SJSA1 (cell line): ENCODE results near the gene ANKRD12. TPM values are rescaled to one million over a fixed set of nuclear protein-coding genes. Genes with fewer than 3 reads are reported as not detected.

Experiments
- DNase-seq, 2 experiments: peaks; one replicate each; pipeline ENCODE4 v3.0.0-alpha.2; 2015 to 2020; ENCODE audit warnings: low spot score in 2 of 2, low read depth in 1 of 2
- H3K27ac ChIP-seq: fragments of 250-450 bp; sonication (Bioruptor Pico); 2 replicates; pipeline ENCODE4 v1.5.1; 2020; ENCODE audit warnings: mild to moderate bottlenecking, moderate library complexity
- H3K27me3 ChIP-seq: fragments of 250-450 bp; sonication (Bioruptor Pico); replicated peaks from 2 replicates; pipeline ENCODE4 v1.5.1; 2020; ENCODE audit warnings: mild to moderate bottlenecking, moderate library complexity
- H3K36me3 ChIP-seq: fragments of 250-450 bp; sonication (Bioruptor Pico); 2 replicates; pipeline ENCODE4 v1.5.1; 2020; ENCODE audit warnings: mild to moderate bottlenecking
- H3K4me1 ChIP-seq: fragments of 250-450 bp; sonication (Bioruptor Pico); replicated peaks from 2 replicates; pipeline ENCODE4 v1.6.1; 2021; ENCODE audit warnings: mild to moderate bottlenecking
- H3K4me3 ChIP-seq: fragments of 250-450 bp; sonication (Bioruptor Pico); 2 replicates; pipeline ENCODE4 v1.5.1; 2020; ENCODE audit warnings: mild to moderate bottlenecking
- H3K9me3 ChIP-seq: fragments of 250-450 bp; sonication (Bioruptor Pico); replicated peaks from 2 replicates; pipeline ENCODE4 v1.5.1; 2020; ENCODE audit warnings: mild to moderate bottlenecking
- total RNA-seq: library from RNA; depleted of rRNA; stranded (reverse); fragments of >200 nt; shearing (Covaris generic); gene quantifications from 2 replicates; pipeline ENCODE4 v1.2.3, GENCODE V29; 2014

The ANKRD12 gene
- total RNA-seq, 1 experiment from 2014 or later, result 38.8 TPM

- no peak for DNase-seq
- no peaks in the 10 kb centered on the region for H3K27me3 ChIP-seq
- peaks cover 38% of the 10 kb centered on the region for H3K36me3 ChIP-seq
- H3K4me1 ChIP-seq, result no peaks in the 10 kb centered on the region
- no peak overlapping the region for H3K27ac ChIP-seq
- no peak overlapping the region for H3K4me3 ChIP-seq
- no peaks in the 10 kb centered on the region for H3K9me3 ChIP-seq
Observed at GRCh38 chr18:9191658-9192256, 55.2 kb downstream of the ANKRD12 start.

- Histone ChIP-seq H3K27me3 (no peaks in the 10 kb centered on the region), H3K4me1 (no peaks in the 10 kb centered on the region), H3K36me3 (peaks cover 43% of the 10 kb centered on the region), H3K9me3 (no peaks in the 10 kb centered on the region), H3K4me3 (no peak overlapping the region), H3K27ac (no peak overlapping the region)
- no peak for DNase-seq
Observed at GRCh38 chr18:9193031-9193430, 56.5 kb downstream of the ANKRD12 start.

- peaks cover 19% of the 10 kb centered on the region for H3K36me3 ChIP-seq
- no peak overlapping the region for H3K27ac ChIP-seq
- H3K9me3 ChIP-seq, result no peaks in the 10 kb centered on the region
- H3K4me3 ChIP-seq, result no peak overlapping the region
- H3K4me1 ChIP-seq, result no peaks in the 10 kb centered on the region
- DNase-seq, result no peak
- no peaks in the 10 kb centered on the region for H3K27me3 ChIP-seq
Observed at GRCh38 chr18:9196568-9196967, 60.0 kb downstream of the ANKRD12 start.

- Histone ChIP-seq H3K4me3 (no peak overlapping the region), H3K9me3 (no peaks in the 10 kb centered on the region), H3K27me3 (no peaks in the 10 kb centered on the region), H3K36me3 (peaks cover 28% of the 10 kb centered on the region), H3K4me1 (no peaks in the 10 kb centered on the region), H3K27ac (no peak overlapping the region)
- no peak for DNase-seq
Observed at GRCh38 chr18:9199681-9200080, 63.1 kb downstream of the ANKRD12 start.

- Histone ChIP-seq H3K27ac (no peak overlapping the region), H3K36me3 (peaks cover 19% of the 10 kb centered on the region), H3K9me3 (no peaks in the 10 kb centered on the region), H3K4me1 (no peaks in the 10 kb centered on the region), H3K4me3 (no peak overlapping the region), H3K27me3 (no peaks in the 10 kb centered on the region)
- DNase-seq, result no peak
Observed at GRCh38 chr18:9201224-9201623, 64.6 kb downstream of the ANKRD12 start.

GRCh38 chr18:9204659-9205058 lies 68.1 kb downstream of the ANKRD12 start:
- Histone ChIP-seq H3K4me3 (no peak overlapping the region), H3K9me3 (no peaks in the 10 kb centered on the region)

GRCh38 chr18:9206421-9206820 lies 69.8 kb downstream of the ANKRD12 start:
- Histone ChIP-seq H3K27ac (no peak overlapping the region), H3K9me3 (no peaks in the 10 kb centered on the region)
- DNase-seq, result no peak

More at GRCh38 chr18:9204659-9205058, 68.1 kb downstream of the ANKRD12 start:
- H3K36me3 ChIP-seq, result peaks cover 20% of the 10 kb centered on the region
- H3K27ac ChIP-seq, result no peak overlapping the region
- no peak for DNase-seq
- no peaks in the 10 kb centered on the region for H3K27me3 ChIP-seq
- H3K4me1 ChIP-seq, result no peaks in the 10 kb centered on the region

GRCh38 chr18:9209279-9209678 lies 72.7 kb downstream of the ANKRD12 start:
- H3K27ac ChIP-seq, result no peak overlapping the region
- no peak for DNase-seq

More at GRCh38 chr18:9206421-9206820, 69.8 kb downstream of the ANKRD12 start:
- no peaks in the 10 kb centered on the region for H3K4me1 ChIP-seq
- peaks cover 26% of the 10 kb centered on the region for H3K36me3 ChIP-seq
- H3K27me3 ChIP-seq, result no peaks in the 10 kb centered on the region
- H3K4me3 ChIP-seq, result no peak overlapping the region

GRCh38 chr18:9210966-9211365 lies 74.4 kb downstream of the ANKRD12 start:
- H3K4me3 ChIP-seq, result no peak overlapping the region
- DNase-seq, result no peak
- no peaks in the 10 kb centered on the region for H3K4me1 ChIP-seq
- H3K27ac ChIP-seq, result no peak overlapping the region
- no peaks in the 10 kb centered on the region for H3K9me3 ChIP-seq
- peaks cover 38% of the 10 kb centered on the region for H3K36me3 ChIP-seq
- no peaks in the 10 kb centered on the region for H3K27me3 ChIP-seq

More at GRCh38 chr18:9209279-9209678, 72.7 kb downstream of the ANKRD12 start:
- no peak overlapping the region for H3K4me3 ChIP-seq
- H3K36me3 ChIP-seq, result peaks cover 33% of the 10 kb centered on the region
- no peaks in the 10 kb centered on the region for H3K9me3 ChIP-seq
- no peaks in the 10 kb centered on the region for H3K4me1 ChIP-seq
- H3K27me3 ChIP-seq, result no peaks in the 10 kb centered on the region

- no peaks in the 10 kb centered on the region for H3K9me3 ChIP-seq
- no peak overlapping the region for H3K4me3 ChIP-seq
- DNase-seq, result no peak
- peaks cover 42% of the 10 kb centered on the region for H3K36me3 ChIP-seq
- H3K27ac ChIP-seq, result no peak overlapping the region
- H3K27me3 ChIP-seq, result no peaks in the 10 kb centered on the region
- H3K4me1 ChIP-seq, result no peaks in the 10 kb centered on the region
Observed at GRCh38 chr18:9211955-9212354, 75.4 kb downstream of the ANKRD12 start.

- no peak for DNase-seq
- no peak overlapping the region for H3K4me3 ChIP-seq
- no peaks in the 10 kb centered on the region for H3K9me3 ChIP-seq
- peaks cover 51% of the 10 kb centered on the region for H3K36me3 ChIP-seq
- H3K4me1 ChIP-seq, result no peaks in the 10 kb centered on the region
- H3K27me3 ChIP-seq, result no peaks in the 10 kb centered on the region
- H3K27ac ChIP-seq, result no peak overlapping the region
Observed at GRCh38 chr18:9215221-9215933, 78.8 kb downstream of the ANKRD12 start.

GRCh38 chr18:9216459-9216858 lies 79.9 kb downstream of the ANKRD12 start:
- DNase-seq, result no peak
- H3K27ac ChIP-seq, result no peak overlapping the region
- H3K4me1 ChIP-seq, result no peaks in the 10 kb centered on the region
- H3K27me3 ChIP-seq, result no peaks in the 10 kb centered on the region
- H3K4me3 ChIP-seq, result no peak overlapping the region
- H3K36me3 ChIP-seq, result peaks cover 55% of the 10 kb centered on the region
- no peaks in the 10 kb centered on the region for H3K9me3 ChIP-seq

- no peak overlapping the region for H3K27ac ChIP-seq
- no peak for DNase-seq
- no peaks in the 10 kb centered on the region for H3K27me3 ChIP-seq
- peaks cover 56% of the 10 kb centered on the region for H3K36me3 ChIP-seq
- no peak overlapping the region for H3K4me3 ChIP-seq
- no peaks in the 10 kb centered on the region for H3K9me3 ChIP-seq
- H3K4me1 ChIP-seq, result no peaks in the 10 kb centered on the region
Observed at GRCh38 chr18:9217743-9218451, 81.3 kb downstream of the ANKRD12 start.

GRCh38 chr18:9221040-9221439 lies 84.5 kb downstream of the ANKRD12 start:
- H3K36me3 ChIP-seq, result peaks cover 45% of the 10 kb centered on the region
- no peak overlapping the region for H3K4me3 ChIP-seq
- no peaks in the 10 kb centered on the region for H3K27me3 ChIP-seq
- no peak overlapping the region for H3K27ac ChIP-seq
- no peaks in the 10 kb centered on the region for H3K9me3 ChIP-seq
- no peaks in the 10 kb centered on the region for H3K4me1 ChIP-seq
- DNase-seq, result no peak
